B cell (primary cell): ENCODE data around the gene QSER1. TPM values are rescaled to one million over a fixed set of nuclear protein-coding genes. Genes with fewer than 3 reads are reported as not detected.

ENCODE experiments used
- ATAC-seq: fragments of 200-7000 bp; cut with Tn5 transposase; one replicate; pipeline ENCODE4 v1.10.0; 2021; ENCODE audit warnings: low read depth, mild to moderate bottlenecking, moderate number of reproducible peaks, moderate library complexity
- CTCF ChIA-PET: fragments of 350-600 bp; sonication (Branson Sonifier 250); formaldehyde crosslinking; loops from one replicate; lab custom pipeline; 2021; ENCODE audit warnings: antibody characterized with exemption, inconsistent platforms; lab: Charles Lee
- POLR2A ChIA-PET: fragments of 350-600 bp; sonication (Branson Sonifier 250); formaldehyde crosslinking; loops from one replicate; lab custom pipeline; 2021; ENCODE audit warnings: antibody characterized with exemption; lab: Charles Lee
- DNase-seq: peaks from one replicate; pipeline ENCODE4 v3.0.0; 2013
- H2AFZ ChIP-seq: 2 replicates; pipeline ENCODE4 v1.6.1; 2012; ENCODE audit warnings: mild to moderate bottlenecking, low read depth, low read length; ENCODE audit not compliant: insufficient read depth, poor library complexity, severe bottlenecking
- H3K27ac ChIP-seq, 2 donors: 1 replicate in 1 of 2; 2 replicates in 1 of 2; pipeline ENCODE4 v1.5.1; 2012 to 2013; ENCODE audit warnings: low read length in 2 of 2, mild to moderate bottlenecking in 2 of 2, moderate library complexity in 1 of 2
- H3K27me3 ChIP-seq, 4 experiments: fragments of 200-600 bp in 1 of 4; sonication (generic) in 1 of 4; replicated peaks in 1 of 4; 1 replicate in 2 of 4; 2 replicates in 2 of 4; pipeline versions ENCODE4 v1.6.1 to v1.7.0; 2013 to 2016; ENCODE audit warnings: low read length in 3 of 4, mild to moderate bottlenecking in 2 of 4, mixed read lengths in 1 of 4, moderate library complexity in 1 of 4; ENCODE audit not compliant: insufficient read depth in 4 of 4, control insufficient read depth in 3 of 4; ENCODE audit errors: control extremely low read depth in 1 of 4
- H3K36me3 ChIP-seq, 2 experiments: replicated peaks in 1 of 2; 1 replicate in 1 of 2; 2 replicates in 1 of 2; pipeline versions ENCODE4 v1.6.1 to v1.7.1; 2013; ENCODE audit warnings: low read length in 1 of 2; ENCODE audit not compliant: insufficient read depth in 2 of 2, control insufficient read depth in 1 of 2; ENCODE audit errors: control extremely low read depth in 1 of 2, extremely low read depth in 1 of 2
- H3K4me1 ChIP-seq, 2 donors: fragments of 200-600 bp in 1 of 2; sonication (generic) in 1 of 2; 1 replicate in 1 of 2; 2 replicates in 1 of 2; pipeline versions ENCODE4 v1.5.1 to v1.6.1; 2013 to 2017; ENCODE audit warnings: low read length in 2 of 2; ENCODE audit not compliant: control insufficient read depth in 2 of 2, insufficient read depth in 2 of 2
- H3K4me2 ChIP-seq: replicated peaks from 2 replicates; pipeline ENCODE3; 2012; ENCODE audit warnings: mild to moderate bottlenecking, low read depth, low read length; ENCODE audit not compliant: poor library complexity, severe bottlenecking
- H3K4me3 ChIP-seq, 5 experiments: fragments of 200-600 bp in 1 of 5; sonication (generic) in 1 of 5; 1 replicate in 3 of 5; 2 replicates in 2 of 5; pipeline versions ENCODE4 v1.5.1 to v1.7.0; 2011 to 2016; ENCODE audit warnings: low read length in 4 of 5, mild to moderate bottlenecking in 4 of 5, low read depth in 2 of 5, control low read depth in 1 of 5, moderate library complexity in 1 of 5; ENCODE audit not compliant: insufficient read depth in 1 of 5; ENCODE audit errors: control extremely low read depth in 1 of 5, extremely low read depth in 1 of 5
- H3K79me2 ChIP-seq: fragments of 200-600 bp; sonication (generic); one replicate; pipeline ENCODE4 v1.6.0; 2016; ENCODE audit warnings: low read length; ENCODE audit not compliant: control insufficient read depth, insufficient read depth
- H3K9ac ChIP-seq: fragments of 200-600 bp; sonication (generic); 2 replicates; pipeline ENCODE4 v1.6.1; 2017; ENCODE audit warnings: mild to moderate bottlenecking, low read length, moderate library complexity
- H3K9me3 ChIP-seq, 3 donors: one replicate each; pipeline versions ENCODE4 v1.6.1 to v1.7.1; 2013; ENCODE audit warnings: low read length in 2 of 3; ENCODE audit not compliant: control insufficient read depth in 2 of 3, insufficient read depth in 1 of 3; ENCODE audit errors: control extremely low read depth in 1 of 3
- H4K20me1 ChIP-seq: 2 replicates; pipeline ENCODE4 v1.6.0; 2012; ENCODE audit warnings: mild to moderate bottlenecking, low read length; ENCODE audit not compliant: insufficient read depth, control insufficient read depth, poor library complexity, severe bottlenecking
- H3K27ac Mint-ChIP-seq: one replicate; pipeline ENCODE4 v1.8.0; 2021; ENCODE audit warnings: mixed read lengths
- H3K27me3 Mint-ChIP-seq: one replicate; pipeline ENCODE4 v1.8.0; 2021; ENCODE audit warnings: mixed read lengths
- H3K4me1 Mint-ChIP-seq: one replicate; pipeline ENCODE4 v1.8.0; 2021; ENCODE audit warnings: mixed read lengths
- H3K4me3 Mint-ChIP-seq: one replicate; pipeline ENCODE4 v1.8.0; 2021; ENCODE audit warnings: mixed read lengths
- H3K9me3 Mint-ChIP-seq: one replicate; pipeline ENCODE4 v1.8.0; 2022; ENCODE audit warnings: mixed read lengths; ENCODE audit not compliant: insufficient read depth
- EZH2 ChIP-seq: IDR thresholded peaks from 2 replicates; pipeline ENCODE4 v1.6.1; 2012; ENCODE audit warnings: borderline replicate concordance, low read depth, mild to moderate bottlenecking, moderate library complexity, low read length; ENCODE audit not compliant: insufficient read depth, poor library complexity, severe bottlenecking
- WGBS: methylation state at CpG from one replicate; pipeline ENCODE4 v1.1.5; 2013; ENCODE audit warnings: missing lambda C conversion rate; ENCODE audit not compliant: insufficient coverage; 5-methylcytosine and 5-hydroxymethylcytosine counted together
- intact Hi-C: fragments of 100-400 bp; cut with micrococcal nuclease; formaldehyde crosslinking; loops from one replicate; pipeline ENCODE4 v1.10.0; 2022
- polyA plus RNA-seq: library from polyadenylated mRNA; depleted of rRNA; stranded (reverse); fragments of >200 nt; gene quantifications from 2 replicates; pipeline ENCODE4 v1.2.3, GENCODE V29; 2012
- total RNA-seq, 2 donors: library from RNA; stranded (reverse); fragments of 120-200 nt in 1 of 2; gene quantifications; 1 replicate in 1 of 2; 2 replicates in 1 of 2; pipeline versions ENCODE4 v1.2.3 to v1.2.4, GENCODE V29; 2013 to 2022
- TF ChIP-seq, protein P1 (sequence below): fragments of 200-600 bp; IDR thresholded peaks from one replicate; pipeline ENCODE4 v1.8.0; 2022; ENCODE audit warnings: antibody characterized with exemption, mild to moderate bottlenecking

Gene QSER1
- total and polyA plus RNA-seq, 2 donors (not counting 1 experiment from before 2014, with no cell fraction given) = 2.5 to 23.1 TPM

DNA sequence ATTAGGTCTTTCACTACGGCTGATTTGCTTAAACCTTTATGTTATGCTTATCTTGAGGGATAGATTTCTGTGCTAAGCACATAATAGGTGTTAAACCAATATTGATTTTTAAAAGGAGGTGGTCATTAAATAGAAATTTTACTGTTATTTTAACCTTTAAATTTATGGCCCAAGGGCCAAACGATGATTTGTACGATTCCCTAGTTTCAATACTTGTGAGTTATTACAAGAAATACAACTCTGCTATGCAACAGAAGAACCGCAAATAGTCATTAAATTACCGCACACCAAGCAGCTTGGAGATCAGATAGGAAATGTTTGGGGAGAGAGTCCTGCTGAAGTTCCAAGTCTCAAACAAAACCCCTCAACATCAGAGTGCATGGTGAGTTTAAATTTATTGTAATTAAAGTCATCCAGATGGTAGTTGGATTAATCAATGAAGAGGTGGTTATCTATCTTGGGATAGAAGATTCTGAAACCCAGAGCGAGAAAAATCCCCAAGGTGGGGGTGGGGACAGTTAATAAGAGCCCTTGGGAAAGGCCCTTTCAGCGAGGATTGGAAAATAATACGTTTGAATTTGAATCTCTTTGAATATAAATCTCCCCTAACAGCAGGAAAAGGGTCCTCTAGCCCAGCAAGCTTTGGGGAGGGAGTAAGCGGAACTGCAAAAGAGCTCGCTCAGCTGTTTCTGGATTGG lies 805 bp upstream of the QSER1 start:
- no peaks in the 10 kb centered on the region for H3K27me3 Mint-ChIP-seq

More for the DNA sequence above, 805 bp upstream of the QSER1 start:
- H2AFZ ChIP-seq = peak overlapping the region; percentile 95
- H3K36me3 ChIP-seq = no peaks in the 10 kb centered on the region
- intact Hi-C loops = loop anchor here (1.0 to 10.0 kb wide), 6 partner anchors 147 to 1385 kb away; partner anchors contain the start of genes CAPRIN1, EIF3M, ELP4 and FBXO3
- Mint-ChIP-seq H3K27ac (peak overlapping the region; percentile 94), H3K4me1 (peaks cover 27% of the 10 kb centered on the region), H3K4me3 (peak overlapping the region; percentile 89), H3K9me3 (no peaks in the 10 kb centered on the region)
- peak overlapping the region; percentile 82 for H3K4me2 ChIP-seq
- 0% methylated on average over 3 of the region's 10 CpGs for WGBS
- TF ChIP-seq EZH2 = no peak
- TF ChIP-seq, protein P1, sequence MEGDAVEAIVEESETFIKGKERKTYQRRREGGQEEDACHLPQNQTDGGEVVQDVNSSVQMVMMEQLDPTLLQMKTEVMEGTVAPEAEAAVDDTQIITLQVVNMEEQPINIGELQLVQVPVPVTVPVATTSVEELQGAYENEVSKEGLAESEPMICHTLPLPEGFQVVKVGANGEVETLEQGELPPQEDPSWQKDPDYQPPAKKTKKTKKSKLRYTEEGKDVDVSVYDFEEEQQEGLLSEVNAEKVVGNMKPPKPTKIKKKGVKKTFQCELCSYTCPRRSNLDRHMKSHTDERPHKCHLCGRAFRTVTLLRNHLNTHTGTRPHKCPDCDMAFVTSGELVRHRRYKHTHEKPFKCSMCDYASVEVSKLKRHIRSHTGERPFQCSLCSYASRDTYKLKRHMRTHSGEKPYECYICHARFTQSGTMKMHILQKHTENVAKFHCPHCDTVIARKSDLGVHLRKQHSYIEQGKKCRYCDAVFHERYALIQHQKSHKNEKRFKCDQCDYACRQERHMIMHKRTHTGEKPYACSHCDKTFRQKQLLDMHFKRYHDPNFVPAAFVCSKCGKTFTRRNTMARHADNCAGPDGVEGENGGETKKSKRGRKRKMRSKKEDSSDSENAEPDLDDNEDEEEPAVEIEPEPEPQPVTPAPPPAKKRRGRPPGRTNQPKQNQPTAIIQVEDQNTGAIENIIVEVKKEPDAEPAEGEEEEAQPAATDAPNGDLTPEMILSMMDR = no peak
- peak overlapping the region; percentile 34 to 86 for H3K27ac ChIP-seq
- no peaks in the 10 kb centered on the region for H3K27me3 ChIP-seq
- ATAC-seq (no peak), DNase-seq (peak; percentile 7)
- H3K9me3 ChIP-seq = peaks cover 0 to 10% (median 0%) of the 10 kb centered on the region in 3 donors
- H4K20me1 ChIP-seq = no peaks in the 10 kb centered on the region
- ChIA-PET CTCF (interaction anchor here (0.6 to 2.9 kb wide), 4 partner anchors 10 to 455 kb away, joined by 3 to 11 read pairs (median 4); no protein-coding TSS in a partner anchor), POLR2A (interaction anchor here (1.1 to 1.9 kb wide), 2 partner anchors 147 to 161 kb away, joined by 9 to 12 read pairs; partner anchors contain the start of gene TCP11L1)
- H3K4me3 ChIP-seq = peak overlapping the region; percentile 68 to 88 (median 71)
- H3K9ac ChIP-seq = peak overlapping the region; percentile 90
- H3K79me2 ChIP-seq = peaks cover 35% of the 10 kb centered on the region
- peaks cover 12 to 16% of the 10 kb centered on the region in 2 donors for H3K4me1 ChIP-seq
